NCI-H226 (cell line): ENCODE data around the gene CNTNAP5.

Experiments
- DNase-seq: peaks from one replicate; pipeline ENCODE4 v3.0.0-alpha.2; 2015

The CNTNAP5 gene

GRCh38 chr2:124570872-124571271 is 545.8 kb downstream of the CNTNAP5 start:
- DNase-seq = no peak

- DNase-seq = no peak
These were observed 546.7 kb downstream of the CNTNAP5 start for GRCh38 chr2:124571836-124572235.

- DNase-seq = no peak
These were observed 548.0 kb downstream of the CNTNAP5 start for GRCh38 chr2:124572934-124573634.

GRCh38 chr2:124575497-124575896 is 550.4 kb downstream of the CNTNAP5 start:
- no peak for DNase-seq

GRCh38 chr2:124580263-124580662 is 555.2 kb downstream of the CNTNAP5 start:
- no peak for DNase-seq

GRCh38 chr2:124582387-124582786 is 557.3 kb downstream of the CNTNAP5 start:
- no peak for DNase-seq

GRCh38 chr2:124584615-124585014 is 559.5 kb downstream of the CNTNAP5 start:
- no peak for DNase-seq

- DNase-seq = no peak
These were observed 560.2 kb downstream of the CNTNAP5 start for GRCh38 chr2:124585277-124585676.

- DNase-seq = no peak
These were observed 561.1 kb downstream of the CNTNAP5 start for GRCh38 chr2:124586210-124586609.

- no peak for DNase-seq
These were observed 561.7 kb downstream of the CNTNAP5 start for GRCh38 chr2:124586835-124587234.

- no peak for DNase-seq
These were observed 564.9 kb downstream of the CNTNAP5 start for GRCh38 chr2:124589971-124590370.

- no peak for DNase-seq
These were observed 577.7 kb downstream of the CNTNAP5 start for GRCh38 chr2:124602759-124603158.

- DNase-seq = no peak
These were observed 579.9 kb downstream of the CNTNAP5 start for GRCh38 chr2:124604940-124605339.

- DNase-seq = no peak
These were observed 582.6 kb downstream of the CNTNAP5 start for GRCh38 chr2:124607679-124608078.

- no peak for DNase-seq
These were observed 584.6 kb downstream of the CNTNAP5 start for GRCh38 chr2:124609667-124610066.

GRCh38 chr2:124610141-124610540 is 585.1 kb downstream of the CNTNAP5 start:
- DNase-seq = no peak

GRCh38 chr2:124610866-124611265 is 585.8 kb downstream of the CNTNAP5 start:
- DNase-seq = no peak

- no peak for DNase-seq
These were observed 598.5 kb downstream of the CNTNAP5 start for GRCh38 chr2:124623560-124623959.

- DNase-seq = no peak
These were observed 600.5 kb downstream of the CNTNAP5 start for GRCh38 chr2:124625561-124625960.

- DNase-seq = no peak
These were observed 601.9 kb downstream of the CNTNAP5 start for GRCh38 chr2:124626993-124627392.

- no peak for DNase-seq
These were observed 608.7 kb downstream of the CNTNAP5 start for GRCh38 chr2:124633812-124634211.

GRCh38 chr2:124639524-124639923 is 614.4 kb downstream of the CNTNAP5 start:
- DNase-seq = no peak

GRCh38 chr2:124640221-124640750 is 615.2 kb downstream of the CNTNAP5 start:
- DNase-seq = no peak

GRCh38 chr2:124646166-124646815 is 621.2 kb downstream of the CNTNAP5 start:
- DNase-seq = no peak
